ENCODE data around the gene CASKIN1. TPM values are rescaled to one million over a fixed set of nuclear protein-coding genes. Genes with fewer than 3 reads are reported as not detected.

CASKIN1 gene
- total and polyA plus RNA-seq, 4 donors, result 0.09 to 0.35 (median 0.12) TPM

GRCh38 chr16:2200313-2200712 is 3.9 kb upstream of the CASKIN1 start:
- no peak overlapping the region for H3K9ac ChIP-seq (ENCODE audit: insufficient read depth in 1 of 2, low read length in 2 of 2)
- no peak for TF ChIP-seq CTCF (IDR thresholded peaks at IDR 0.05; ENCODE audit: control extremely low read depth, extremely low read depth)
- ATAC-seq (ENCODE audit: insufficient read depth, low FRiP score) (no peak), DNase-seq (no peak)
- peaks cover 0 to 31% (median 14%) of the 10 kb centered on the region in 3 donors for H3K27me3 ChIP-seq (ENCODE audit: control insufficient read depth in 3 of 3, insufficient read depth in 3 of 3, low read length in 2 of 3)
- 88 to 91% methylated on average over 6 of the region's 6 CpGs for WGBS, 2 donors
- peaks cover 0 to 9% (median 5%) of the 10 kb centered on the region in 5 donors for H3K4me1 ChIP-seq (ENCODE audit: control insufficient read depth in 5 of 5, insufficient read depth in 5 of 5, low read length in 5 of 5)
- no peak overlapping the region for H3K4me3 ChIP-seq
- H3K36me3 ChIP-seq (ENCODE audit: control insufficient read depth in 4 of 4, insufficient read depth in 4 of 4, low read length in 4 of 4), result no peaks in the 10 kb centered on the region
- no peak overlapping the region for H3K27ac ChIP-seq (ENCODE audit: low read depth in 1 of 2, low read length in 1 of 2)
- H3K9me3 ChIP-seq (ENCODE audit: control insufficient read depth in 4 of 4, insufficient read depth in 3 of 4, low read length in 3 of 4), result no peaks in the 10 kb centered on the region

- Histone ChIP-seq H3K36me3 (ENCODE audit: control insufficient read depth in 4 of 4, insufficient read depth in 4 of 4, low read length in 4 of 4) (no peaks in the 10 kb centered on the region), H3K27me3 (ENCODE audit: control insufficient read depth in 3 of 3, insufficient read depth in 3 of 3, low read length in 2 of 3) (peaks cover 0 to 36% (median 21%) of the 10 kb centered on the region in 3 donors), H3K4me3 (no peak overlapping the region), H3K9ac (ENCODE audit: insufficient read depth in 1 of 2, low read length in 2 of 2) (no peak overlapping the region), H3K27ac (ENCODE audit: low read depth in 1 of 2, low read length in 1 of 2) (no peak overlapping the region), H3K4me1 (ENCODE audit: control insufficient read depth in 5 of 5, insufficient read depth in 5 of 5, low read length in 5 of 5) (peaks cover 0 to 8% (median 5%) of the 10 kb centered on the region in 5 donors), H3K9me3 (ENCODE audit: control insufficient read depth in 4 of 4, insufficient read depth in 3 of 4, low read length in 3 of 4) (no peaks in the 10 kb centered on the region)
- WGBS, 2 donors, result 68 to 73% methylated on average over 14 of the region's 14 CpGs
- ATAC-seq (ENCODE audit: insufficient read depth, low FRiP score) (no peak), DNase-seq (no peak)
- no peak for TF ChIP-seq CTCF (IDR thresholded peaks at IDR 0.05; ENCODE audit: control extremely low read depth, extremely low read depth)
Measured at GRCh38 chr16:2199621-2200139, 3.3 kb upstream of the CASKIN1 start.

- DNase-seq (no peak), ATAC-seq (ENCODE audit: insufficient read depth, low FRiP score) (no peak)
- 78 to 80% methylated on average over 5 of the region's 5 CpGs for WGBS, 2 donors
- Histone ChIP-seq H3K36me3 (ENCODE audit: control insufficient read depth in 4 of 4, insufficient read depth in 4 of 4, low read length in 4 of 4) (no peaks in the 10 kb centered on the region), H3K27ac (ENCODE audit: low read depth in 1 of 2, low read length in 1 of 2) (no peak overlapping the region), H3K27me3 (ENCODE audit: control insufficient read depth in 3 of 3, insufficient read depth in 3 of 3, low read length in 2 of 3) (peaks cover 0 to 42% (median 21%) of the 10 kb centered on the region in 3 donors), H3K9me3 (ENCODE audit: control insufficient read depth in 4 of 4, insufficient read depth in 3 of 4, low read length in 3 of 4) (no peaks in the 10 kb centered on the region), H3K4me1 (ENCODE audit: control insufficient read depth in 5 of 5, insufficient read depth in 5 of 5, low read length in 5 of 5) (peaks cover 0 to 8% (median 4%) of the 10 kb centered on the region in 5 donors), H3K9ac (ENCODE audit: insufficient read depth in 1 of 2, low read length in 2 of 2) (no peak overlapping the region), H3K4me3 (no peak overlapping the region)
- TF ChIP-seq CTCF (IDR thresholded peaks at IDR 0.05; ENCODE audit: control extremely low read depth, extremely low read depth), result no peak
Measured at GRCh38 chr16:2199095-2199494, 2.7 kb upstream of the CASKIN1 start.

- Histone ChIP-seq H3K9me3 (ENCODE audit: control insufficient read depth in 4 of 4, insufficient read depth in 3 of 4, low read length in 3 of 4) (no peaks in the 10 kb centered on the region), H3K4me1 (ENCODE audit: control insufficient read depth in 5 of 5, insufficient read depth in 5 of 5, low read length in 5 of 5) (peaks cover 0 to 8% (median 4%) of the 10 kb centered on the region in 5 donors), H3K36me3 (ENCODE audit: control insufficient read depth in 4 of 4, insufficient read depth in 4 of 4, low read length in 4 of 4) (no peaks in the 10 kb centered on the region), H3K9ac (ENCODE audit: insufficient read depth in 1 of 2, low read length in 2 of 2) (no peak overlapping the region), H3K27ac (ENCODE audit: low read depth in 1 of 2, low read length in 1 of 2) (no peak overlapping the region), H3K27me3 (ENCODE audit: control insufficient read depth in 3 of 3, insufficient read depth in 3 of 3, low read length in 2 of 3) (peaks cover 0 to 47% (median 21%) of the 10 kb centered on the region in 3 donors), H3K4me3 (no peak overlapping the region)
- ATAC-seq (ENCODE audit: insufficient read depth, low FRiP score), result no peak
- TF ChIP-seq CTCF (IDR thresholded peaks at IDR 0.05; ENCODE audit: control extremely low read depth, extremely low read depth), result no peak
- no peak for DNase-seq
- 70 to 75% methylated on average over 4 of the region's 4 CpGs for WGBS, 2 donors
Measured at GRCh38 chr16:2198283-2198682, 1.9 kb upstream of the CASKIN1 start.

Measured in lung (tissue), 12 donors.